ENCODE data around the gene ANKMY1. TPM values are rescaled to one million over a fixed set of nuclear protein-coding genes. Genes with fewer than 3 reads are reported as not detected.
"Not testable (repeated sequence)": the region's sequence is repeated elsewhere in the genome, so short reads cannot be mapped to it uniquely, and the experiment has no call there.

The ANKMY1 gene
- total RNA-seq, 1 experiment from 2014 or later = 19.5 TPM

GRCh38 chr2:240564561-240565332 lies 7.0 kb upstream of the ANKMY1 start:
- no peaks in the 10 kb centered on the region; the same call in 1 of the 2 replicates for H3K36me3 ChIP-seq (ENCODE audit: low read depth, low read length)
- H3K4me2 ChIP-seq (ENCODE audit: low read length) = peak overlapping the region; percentile 92
- no peaks in the 10 kb centered on the region for H3K9me3 ChIP-seq (ENCODE audit: low read length)
- H3K9me2 ChIP-seq (replicated peaks; ENCODE audit: low read length) = no peaks in the 10 kb centered on the region
- TF ChIP-seq EZH2 (IDR thresholded peaks at IDR 0.05; ENCODE audit: low read length, unreplicated experiment) (no peak), EZH2phosphoT487 (IDR thresholded peaks at IDR 0.05; ENCODE audit: borderline replicate concordance, low read length) (no peak), CTCF (conservative IDR thresholded peaks at IDR 0.05; ENCODE audit: low read depth, low read length) (no peak; the same call in 1 of the 2 replicates)
- H2AFZ ChIP-seq (ENCODE audit: low read length) = no peak overlapping the region
- intact Hi-C loops (cut with micrococcal nuclease) = no loop called here
- H3K79me2 ChIP-seq (ENCODE audit: low read length) = peaks cover 22% of the 10 kb centered on the region
- ChIA-PET CTCF (interaction anchor here (1.9 kb wide), 1 partner anchor 16 kb away, joined by 31 read pairs; no protein-coding TSS in a partner anchor), POLR2A (ENCODE audit: unreplicated experiment) (interaction anchor here (1.1 to 1.9 kb wide), 2 partner anchors 15 to 29 kb away, joined by 3 to 8 read pairs; no protein-coding TSS in a partner anchor)
- H3K9ac ChIP-seq (ENCODE audit: low read length) = peak overlapping the region; percentile 34; the same call in 1 of the 2 replicates
- H3K27ac ChIP-seq (ENCODE audit: low read length) = peak overlapping the region; percentile 92
- H3F3A ChIP-seq (ENCODE audit: low read length, unreplicated experiment) = peaks cover 4% of the 10 kb centered on the region
- H4K20me1 ChIP-seq (ENCODE audit: low read length) = no peaks in the 10 kb centered on the region
- DNase-seq (peak; percentile 31), ATAC-seq (no peak)
- BruUV-seq (replicated peaks) = no TSS peak
- no peak overlapping the region for H3K4me3 ChIP-seq (ENCODE audit: low read length)
- peaks cover 58% of the 10 kb centered on the region for H3K4me1 ChIP-seq (ENCODE audit: insufficient read depth, low read length)
- H3K27me3 ChIP-seq (ENCODE audit: low read length) = no peaks in the 10 kb centered on the region

- Histone ChIP-seq H4K20me1 (ENCODE audit: low read length) (no peaks in the 10 kb centered on the region), H3K9me3 (ENCODE audit: low read length) (no peaks in the 10 kb centered on the region), H3F3A (ENCODE audit: low read length, unreplicated experiment) (peaks cover 4% of the 10 kb centered on the region), H3K79me2 (ENCODE audit: low read length) (peaks cover 22% of the 10 kb centered on the region), H3K27me3 (ENCODE audit: low read length) (no peaks in the 10 kb centered on the region), H2AFZ (ENCODE audit: low read length) (no peak overlapping the region), H3K9ac (ENCODE audit: low read length) (no peak overlapping the region), H3K4me1 (ENCODE audit: insufficient read depth, low read length) (peaks cover 58% of the 10 kb centered on the region), H3K9me2 (replicated peaks; ENCODE audit: low read length) (no peaks in the 10 kb centered on the region), H3K27ac (ENCODE audit: low read length) (peak overlapping the region; percentile 31; the same call in 1 of the 2 replicates), H3K36me3 (ENCODE audit: low read depth, low read length) (no peaks in the 10 kb centered on the region; the same call in 1 of the 2 replicates), H3K4me2 (ENCODE audit: low read length) (no peak overlapping the region), H3K4me3 (ENCODE audit: low read length) (no peak overlapping the region)
- BruUV-seq (replicated peaks) = no TSS peak
- ATAC-seq (no peak), DNase-seq (no peak)
- intact Hi-C loops (cut with micrococcal nuclease) = no loop called here
- TF ChIP-seq CTCF (conservative IDR thresholded peaks at IDR 0.05; ENCODE audit: low read depth, low read length) (no peak), EZH2phosphoT487 (IDR thresholded peaks at IDR 0.05; ENCODE audit: borderline replicate concordance, low read length) (no peak), EZH2 (IDR thresholded peaks at IDR 0.05; ENCODE audit: low read length, unreplicated experiment) (no peak)
- CTCF ChIA-PET = no interaction called here
- POLR2A ChIA-PET (ENCODE audit: unreplicated experiment) = no interaction called here
These were observed 6.3 kb upstream of the ANKMY1 start for GRCh38 chr2:240563951-240564560.

- BruUV-seq (replicated peaks); CTCF ChIA-PET; H3K4me2 ChIP-seq (ENCODE audit: low read length); DNase-seq; H3K9me2 ChIP-seq (replicated peaks; ENCODE audit: low read length); H3F3A ChIP-seq (ENCODE audit: low read length, unreplicated experiment); H3K27me3 ChIP-seq (ENCODE audit: low read length); H3K36me3 ChIP-seq (ENCODE audit: low read depth, low read length); H4K20me1 ChIP-seq (ENCODE audit: low read length); H3K9me3 ChIP-seq (ENCODE audit: low read length); H3K4me3 ChIP-seq (ENCODE audit: low read length); intact Hi-C loops (cut with micrococcal nuclease); H2AFZ ChIP-seq (ENCODE audit: low read length); H3K9ac ChIP-seq (ENCODE audit: low read length); H3K27ac ChIP-seq (ENCODE audit: low read length); ATAC-seq: not testable (repeated sequence)
- POLR2A ChIA-PET (ENCODE audit: unreplicated experiment) = interaction anchor here (0.7 kb wide), 1 partner anchor 298 kb away, joined by 4 read pairs; no protein-coding TSS in a partner anchor
- Histone ChIP-seq H3K4me1 (ENCODE audit: insufficient read depth, low read length) (peaks cover 62% of the 10 kb centered on the region), H3K79me2 (ENCODE audit: low read length) (peaks cover 28% of the 10 kb centered on the region)
These were observed 5.4 kb upstream of the ANKMY1 start for GRCh38 chr2:240563231-240563630.

Measured in PC-3 (cell line).